Gastrocnemius medialis (tissue), 4 donors: ENCODE data around the gene PBX1. TPM values are rescaled to one million over a fixed set of nuclear protein-coding genes. Genes with fewer than 3 reads are reported as not detected.

ENCODE experiments used
- ATAC-seq, 2 donors: fragments of 150-250 bp; one replicate each; pipeline ENCODE4 v1.9.1; 2016
- DNase-seq, 2 donors: peaks; one replicate each; pipeline ENCODE4 v3.0.0-alpha.2; 2019
- H3K27ac ChIP-seq, 4 donors: fragments of 200-600 bp; sonication (generic); 1 replicate in 1 of 4; 2 replicates in 3 of 4; pipeline ENCODE4 v1.5.1; 2016 to 2018; ENCODE audit warnings: mild to moderate bottlenecking in 2 of 4, moderate library complexity in 1 of 4
- H3K27me3 ChIP-seq, 3 donors: fragments of 200-600 bp; sonication (generic) in 2 of 3; 1 replicate in 1 of 3; 2 replicates in 2 of 3; pipeline versions ENCODE4 v1.5.1 to v1.6.0; 2016 to 2019; ENCODE audit warnings: mild to moderate bottlenecking in 1 of 3, moderate library complexity in 1 of 3
- H3K36me3 ChIP-seq, 2 donors: fragments of 200-600 bp; sonication (generic) in 1 of 2; one replicate each; pipeline ENCODE4 v1.5.1; 2017 to 2018
- H3K4me1 ChIP-seq, 2 donors: fragments of 200-600 bp; sonication (generic) in 1 of 2; one replicate each; pipeline ENCODE4 v1.5.1; 2016 to 2017; ENCODE audit warnings: mild to moderate bottlenecking in 2 of 2
- H3K4me3 ChIP-seq, 4 donors: fragments of 200-600 bp; sonication (generic) in 3 of 4; 1 replicate in 1 of 4; 2 replicates in 3 of 4; pipeline ENCODE4 v1.5.1; 2016 to 2019; ENCODE audit warnings: mild to moderate bottlenecking in 2 of 4
- H3K9me3 ChIP-seq, 3 donors: fragments of 200-600 bp; sonication (generic) in 2 of 3; 1 replicate in 1 of 3; 2 replicates in 2 of 3; pipeline ENCODE4 v1.5.1; 2016 to 2019
- CTCF ChIP-seq, 5 experiments: fragments of 450-650 bp in 3 of 5; fragments of 200-600 bp in 2 of 5; sonication (generic) in 2 of 5; IDR thresholded peaks in 4 of 5; conservative IDR thresholded peaks in 1 of 5; 1 replicate in 4 of 5; 2 replicates in 1 of 5; pipeline ENCODE4 v1.5.1; 2016 to 2019; ENCODE audit warnings: antibody characterized with exemption in 5 of 5, mild to moderate bottlenecking in 3 of 5, moderate library complexity in 3 of 5
- POLR2A ChIP-seq, 2 donors: fragments of 450-650 bp; IDR thresholded peaks; one replicate each; pipeline ENCODE4 v1.6.1; 2017; ENCODE audit warnings: antibody characterized with exemption in 2 of 2, mild to moderate bottlenecking in 2 of 2, moderate library complexity in 2 of 2
- in situ Hi-C, 4 donors: fragments of 200-750 bp; cut with MboI; loops; one replicate each; pipeline versions ENCODE4 v1.15.0 to v1.8.0; 2017; ENCODE audit warnings: low sequenced_read_pairs in 4 of 4
- intact Hi-C: fragments of 100-400 bp; cut with DNase I; formaldehyde crosslinking; loops from one replicate; pipeline ENCODE4 v1.15.1; 2023; ENCODE audit warnings: low total_unique reads
- total RNA-seq, 4 donors: library from RNA; depleted of rRNA; stranded (reverse); fragments of >200 nt; gene quantifications; one replicate each; pipeline versions ENCODE4 v1.1.0 to v1.2.3, GENCODE V29; 2016

Gene PBX1
- total RNA-seq, 4 donors from 2014 or later, result 21.7 to 36.5 (median 29.0) TPM

GRCh38 chr1:164755690-164756089 is 196.7 kb downstream of the PBX1 start:
- Histone ChIP-seq H3K27me3 (no peaks in the 10 kb centered on the region), H3K4me1 (peaks cover 65 to 69% of the 10 kb centered on the region in 2 donors), H3K9me3 (no peaks in the 10 kb centered on the region), H3K27ac (peak overlapping the region in 3 of 4 donors; percentile 80 to 87 (median 82)), H3K4me3 (no peak overlapping the region), H3K36me3 (no peaks in the 10 kb centered on the region)
- ATAC-seq, result peak in 1 of 2 donors; percentile 48
- no peak for TF ChIP-seq POLR2A (IDR thresholded peaks at IDR 0.05)
- TF ChIP-seq CTCF (IDR thresholded peaks at IDR 0.05 in 4 of 5, conservative IDR thresholded peaks at IDR 0.05 in 1 of 5), result no peak
- intact Hi-C loops (no loop called here), in situ Hi-C loops (no loop called here)
- DNase-seq, result no peak

GRCh38 chr1:164756741-164757140 is 197.8 kb downstream of the PBX1 start:
- no peaks in the 10 kb centered on the region for H3K27me3 ChIP-seq
- ATAC-seq (no peak), DNase-seq (no peak)
- H3K4me1 ChIP-seq, result peaks cover 58 to 67% of the 10 kb centered on the region in 2 donors
- H3K9me3 ChIP-seq, result no peaks in the 10 kb centered on the region
- no peaks in the 10 kb centered on the region for H3K36me3 ChIP-seq
- no peak overlapping the region for H3K4me3 ChIP-seq
- H3K27ac ChIP-seq, result no peak overlapping the region
- in situ Hi-C loops (no loop called here), intact Hi-C loops (no loop called here)
- TF ChIP-seq CTCF (IDR thresholded peaks at IDR 0.05 in 4 of 5, conservative IDR thresholded peaks at IDR 0.05 in 1 of 5), result no peak
- no peak for TF ChIP-seq POLR2A (IDR thresholded peaks at IDR 0.05)

- intact Hi-C loops (no loop called here), in situ Hi-C loops (no loop called here)
- Histone ChIP-seq H3K9me3 (no peaks in the 10 kb centered on the region), H3K4me1 (peaks cover 50 to 59% of the 10 kb centered on the region in 2 donors), H3K27ac (no peak overlapping the region), H3K36me3 (no peaks in the 10 kb centered on the region), H3K27me3 (no peaks in the 10 kb centered on the region), H3K4me3 (no peak overlapping the region)
- DNase-seq, result no peak
- ATAC-seq, result no peak
- TF ChIP-seq POLR2A (IDR thresholded peaks at IDR 0.05) (no peak), CTCF (IDR thresholded peaks at IDR 0.05 in 4 of 5, conservative IDR thresholded peaks at IDR 0.05 in 1 of 5) (no peak)
These were observed 198.6 kb downstream of the PBX1 start for GRCh38 chr1:164757625-164758024.

- Histone ChIP-seq H3K4me1 (peaks cover 40 to 45% of the 10 kb centered on the region in 2 donors), H3K36me3 (no peaks in the 10 kb centered on the region), H3K27ac (peak overlapping the region in 3 of 4 donors; percentile 45 to 62 (median 48)), H3K27me3 (no peaks in the 10 kb centered on the region), H3K9me3 (no peaks in the 10 kb centered on the region), H3K4me3 (no peak overlapping the region)
- no peak for TF ChIP-seq POLR2A (IDR thresholded peaks at IDR 0.05)
- no peak for TF ChIP-seq CTCF (IDR thresholded peaks at IDR 0.05 in 4 of 5, conservative IDR thresholded peaks at IDR 0.05 in 1 of 5)
- in situ Hi-C loops (no loop called here), intact Hi-C loops (no loop called here)
- DNase-seq (no peak), ATAC-seq (no peak)
These were observed 200.3 kb downstream of the PBX1 start for GRCh38 chr1:164759144-164759920.
